PC-9 (cell line): ENCODE data around the gene USP4. TPM values are rescaled to one million over a fixed set of nuclear protein-coding genes. Genes with fewer than 3 reads are reported as not detected.

Source experiments
- BruUV-seq: library from RNA; stranded (reverse); fragments of 400-500 nt; replicated peaks from 2 replicates; lab custom pipeline; 2021; lab: Mats Ljungman, UMichigan
- CTCF ChIA-PET: fragments of 300-600 bp; sonication (Branson Sonifier 250); formaldehyde crosslinking; loops from one replicate; lab custom pipeline; 2022; ENCODE audit warnings: antibody characterized with exemption; lab: Charles Lee
- POLR2A ChIA-PET: fragments of 300-600 bp; sonication (Branson Sonifier 250); formaldehyde crosslinking; loops from one replicate; lab custom pipeline; 2022; ENCODE audit warnings: antibody characterized with exemption; ENCODE audit not compliant: unreplicated experiment; lab: Charles Lee
- DNase-seq, 2 experiments: peaks; one replicate each; pipeline versions ENCODE4 v3.0.0 to v3.0.0-alpha.2; 2015 to 2022; ENCODE audit warnings: mixed read lengths in 1 of 2
- H2AFZ ChIP-seq: fragments of 200-600 bp; sonication (generic); 2 replicates; pipeline ENCODE4 v1.8.1; 2017; ENCODE audit warnings: antibody characterized with exemption
- H3F3A ChIP-seq: fragments of 200-600 bp; sonication (generic); 2 replicates; pipeline ENCODE4 v1.8.1; 2017; ENCODE audit warnings: antibody characterized with exemption, mild to moderate bottlenecking, low read depth; ENCODE audit not compliant: insufficient read depth
- H3K27ac ChIP-seq: fragments of 200-600 bp; sonication (generic); 2 replicates; pipeline ENCODE4 v1.6.1; 2016; ENCODE audit warnings: mixed run types
- H3K27me3 ChIP-seq: fragments of 200-600 bp; sonication (generic); 2 replicates; pipeline ENCODE4 v1.6.1; 2016; ENCODE audit warnings: low read depth, mixed run types; ENCODE audit not compliant: insufficient read depth
- H3K36me3 ChIP-seq: fragments of 200-600 bp; sonication (generic); 2 replicates; pipeline ENCODE4 v1.6.1; 2016; ENCODE audit warnings: low read depth, mixed run types
- H3K4me1 ChIP-seq: fragments of 200-600 bp; sonication (generic); replicated peaks from 2 replicates; pipeline ENCODE4 v1.6.1; 2016; ENCODE audit warnings: mixed run types; ENCODE audit not compliant: insufficient read depth
- H3K4me2 ChIP-seq: fragments of 200-600 bp; sonication (generic); 2 replicates; pipeline ENCODE4 v1.6.1; 2017; ENCODE audit warnings: mixed run types
- H3K4me3 ChIP-seq: fragments of 200-600 bp; sonication (generic); 2 replicates; pipeline ENCODE4 v1.6.1; 2016; ENCODE audit warnings: mixed run types
- H3K79me2 ChIP-seq: fragments of 200-600 bp; sonication (generic); 2 replicates; pipeline ENCODE4 v1.6.1; 2017; ENCODE audit warnings: low read depth, mixed run types
- H3K9me2 ChIP-seq: fragments of 200-600 bp; sonication (generic); 2 replicates; pipeline ENCODE4 v1.8.1; 2017; ENCODE audit warnings: mild to moderate bottlenecking; ENCODE audit not compliant: insufficient read depth
- H3K9me3 ChIP-seq: fragments of 200-600 bp; sonication (generic); 2 replicates; pipeline ENCODE4 v1.8.1; 2016; ENCODE audit warnings: low read depth; ENCODE audit not compliant: insufficient read depth
- H4K20me1 ChIP-seq: fragments of 200-600 bp; sonication (generic); 2 replicates; pipeline ENCODE4 v1.8.1; 2017; ENCODE audit not compliant: insufficient read depth
- EZH2 ChIP-seq: fragments of 200-600 bp; sonication (generic); IDR thresholded peaks from 2 replicates; pipeline ENCODE4 v1.8.0; 2017; ENCODE audit warnings: antibody characterized with exemption, low read depth
- intact Hi-C: fragments of 100-400 bp; cut with micrococcal nuclease; formaldehyde crosslinking; loops from one replicate; pipeline ENCODE4 v1.10.0; 2022; ENCODE audit not compliant: unreplicated experiment
- total RNA-seq: library from RNA; stranded (reverse); gene quantifications from 2 replicates; pipeline ENCODE4 v1.2.3, GENCODE V29; 2021
- TF ChIP-seq, protein P1 (sequence below): fragments of 200-600 bp; sonication (generic); conservative IDR thresholded peaks from 2 replicates; pipeline ENCODE4 v1.6.1; 2017; ENCODE audit warnings: mixed run types, antibody characterized with exemption, mild to moderate bottlenecking, moderate library complexity

Gene USP4
- total RNA-seq, 1 experiment from 2014 or later: 42.9 TPM

DNA sequence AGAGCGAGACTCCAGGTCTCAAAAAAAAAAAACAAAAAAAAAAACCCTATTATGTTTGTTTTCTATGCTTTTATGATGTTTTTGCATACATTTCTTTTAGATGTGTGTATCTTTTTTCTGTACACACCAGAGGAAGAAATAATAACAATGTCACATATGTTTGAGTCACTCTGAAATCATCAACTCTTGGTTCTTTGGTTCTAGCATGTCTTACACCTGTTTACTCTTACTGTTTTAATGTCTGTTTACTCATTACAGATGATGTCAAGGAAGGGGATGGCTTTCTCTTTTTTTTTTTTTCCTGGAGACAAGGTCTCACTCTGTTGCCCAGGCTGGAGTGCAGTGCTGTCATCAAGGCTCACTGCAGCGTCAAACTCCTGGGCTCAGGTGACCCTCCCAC, 47.9 kb upstream of the USP4 start:
- Histone ChIP-seq H3K27me3 (no peaks in the 10 kb centered on the region), H3K9me2 (no peaks in the 10 kb centered on the region), H3K4me2 (no peak overlapping the region), H3K4me1 (no peaks in the 10 kb centered on the region), H3K36me3 (no peaks in the 10 kb centered on the region), H3K79me2 (peaks cover 98% of the 10 kb centered on the region), H3K4me3 (no peak overlapping the region), H2AFZ (no peak overlapping the region), H3F3A (peaks cover 6% of the 10 kb centered on the region; the same call in 1 of the 2 replicates), H4K20me1 (peaks cover 63% of the 10 kb centered on the region), H3K27ac (no peak overlapping the region), H3K9me3 (no peaks in the 10 kb centered on the region)
- intact Hi-C loops: no loop called here
- ChIA-PET CTCF (no interaction called here), POLR2A (no interaction called here)
- TF ChIP-seq EZH2: no peak
- TF ChIP-seq, protein P1, sequence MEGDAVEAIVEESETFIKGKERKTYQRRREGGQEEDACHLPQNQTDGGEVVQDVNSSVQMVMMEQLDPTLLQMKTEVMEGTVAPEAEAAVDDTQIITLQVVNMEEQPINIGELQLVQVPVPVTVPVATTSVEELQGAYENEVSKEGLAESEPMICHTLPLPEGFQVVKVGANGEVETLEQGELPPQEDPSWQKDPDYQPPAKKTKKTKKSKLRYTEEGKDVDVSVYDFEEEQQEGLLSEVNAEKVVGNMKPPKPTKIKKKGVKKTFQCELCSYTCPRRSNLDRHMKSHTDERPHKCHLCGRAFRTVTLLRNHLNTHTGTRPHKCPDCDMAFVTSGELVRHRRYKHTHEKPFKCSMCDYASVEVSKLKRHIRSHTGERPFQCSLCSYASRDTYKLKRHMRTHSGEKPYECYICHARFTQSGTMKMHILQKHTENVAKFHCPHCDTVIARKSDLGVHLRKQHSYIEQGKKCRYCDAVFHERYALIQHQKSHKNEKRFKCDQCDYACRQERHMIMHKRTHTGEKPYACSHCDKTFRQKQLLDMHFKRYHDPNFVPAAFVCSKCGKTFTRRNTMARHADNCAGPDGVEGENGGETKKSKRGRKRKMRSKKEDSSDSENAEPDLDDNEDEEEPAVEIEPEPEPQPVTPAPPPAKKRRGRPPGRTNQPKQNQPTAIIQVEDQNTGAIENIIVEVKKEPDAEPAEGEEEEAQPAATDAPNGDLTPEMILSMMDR: no peak
- no peak for DNase-seq
- no TSS peak for BruUV-seq

DNA sequence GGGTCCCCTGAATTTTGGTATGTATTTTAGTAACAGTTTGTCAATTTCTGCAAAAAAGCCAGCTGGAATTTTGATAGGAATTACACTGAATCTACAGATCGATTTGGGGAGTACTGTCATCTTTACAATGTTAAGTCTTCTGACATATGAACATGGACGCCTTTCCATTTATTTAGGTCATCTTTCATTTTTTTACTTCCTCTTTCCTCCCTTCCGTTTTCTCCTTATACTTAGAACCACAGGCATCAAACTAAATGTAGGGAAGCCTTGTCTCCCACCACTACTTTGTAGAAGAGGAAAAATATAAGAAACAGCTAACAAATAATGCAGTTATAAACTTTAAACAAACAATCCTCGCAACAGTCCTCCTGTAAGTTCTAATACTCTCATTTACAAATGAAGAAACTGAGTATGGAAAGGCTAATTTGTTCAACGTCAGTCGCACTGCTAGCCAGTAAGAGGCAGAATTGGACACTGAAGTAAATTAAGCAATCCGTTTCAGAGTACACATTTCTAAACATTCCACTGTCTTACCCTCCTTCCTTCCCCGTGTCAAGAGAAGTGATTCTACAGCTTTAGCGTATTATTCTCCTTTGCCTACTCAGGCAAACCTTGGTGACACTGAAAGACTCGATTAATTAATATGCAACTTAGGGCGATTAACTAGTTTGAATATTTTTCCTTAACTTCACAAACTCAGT, 46.4 kb upstream of the USP4 start:
- H3F3A ChIP-seq: peaks cover 6% of the 10 kb centered on the region; the same call in 1 of the 2 replicates
- POLR2A ChIA-PET: no interaction called here
- intact Hi-C loops: no loop called here
- H2AFZ ChIP-seq: no peak overlapping the region
- H3K9me2 ChIP-seq: no peaks in the 10 kb centered on the region
- H3K27me3 ChIP-seq: no peaks in the 10 kb centered on the region
- H3K36me3 ChIP-seq: no peaks in the 10 kb centered on the region
- no peaks in the 10 kb centered on the region for H3K9me3 ChIP-seq
- H3K4me3 ChIP-seq: no peak overlapping the region
- CTCF ChIA-PET: no interaction called here
- peaks cover 65% of the 10 kb centered on the region for H4K20me1 ChIP-seq
- no peak for TF ChIP-seq EZH2
- TF ChIP-seq, protein P1: no peak
- no peak for DNase-seq
- H3K4me1 ChIP-seq: no peaks in the 10 kb centered on the region
- no peak overlapping the region for H3K4me2 ChIP-seq
- no TSS peak for BruUV-seq
- peaks cover 97% of the 10 kb centered on the region for H3K79me2 ChIP-seq
- no peak overlapping the region for H3K27ac ChIP-seq

DNA sequence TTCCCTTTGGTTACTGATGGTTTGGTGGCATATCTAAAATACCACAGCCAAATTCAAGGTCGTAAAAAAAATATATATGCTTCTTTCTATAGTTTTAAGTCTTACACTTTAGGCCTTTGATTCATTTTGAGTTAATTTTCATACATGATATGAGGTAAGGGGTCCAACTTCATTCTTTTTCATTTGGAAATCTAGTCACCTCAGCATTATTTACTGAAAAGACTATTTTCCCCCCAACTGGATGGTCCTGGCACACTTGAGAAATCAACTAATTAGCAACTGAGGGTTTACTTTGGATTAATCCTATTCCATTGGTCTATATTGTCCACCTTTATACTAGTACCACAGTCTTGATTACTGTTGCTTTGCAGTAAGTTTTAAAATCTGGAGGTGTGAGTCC, 45.8 kb upstream of the USP4 start:
- no peak overlapping the region for H2AFZ ChIP-seq
- no peaks in the 10 kb centered on the region for H3K9me2 ChIP-seq
- peaks cover 6% of the 10 kb centered on the region; the same call in 1 of the 2 replicates for H3F3A ChIP-seq
- peaks cover 97% of the 10 kb centered on the region for H3K79me2 ChIP-seq
- H3K4me2 ChIP-seq: no peak overlapping the region
- TF ChIP-seq, protein P1: no peak
- TF ChIP-seq EZH2: no peak
- no peak overlapping the region for H3K27ac ChIP-seq
- H3K9me3 ChIP-seq: no peaks in the 10 kb centered on the region
- no TSS peak for BruUV-seq
- H3K36me3 ChIP-seq: no peaks in the 10 kb centered on the region
- no peaks in the 10 kb centered on the region for H3K27me3 ChIP-seq
- DNase-seq: no peak
- no peak overlapping the region for H3K4me3 ChIP-seq
- intact Hi-C loops: no loop called here
- ChIA-PET CTCF (no interaction called here), POLR2A (no interaction called here)
- no peaks in the 10 kb centered on the region for H3K4me1 ChIP-seq
- peaks cover 63% of the 10 kb centered on the region for H4K20me1 ChIP-seq
